ENCODE data around the gene STRADB. TPM values are rescaled to one million over a fixed set of nuclear protein-coding genes. Genes with fewer than 3 reads are reported as not detected.
"Not testable (repeated sequence)": the region's sequence is repeated elsewhere in the genome, so short reads cannot be mapped to it uniquely, and the experiment has no call there.

The STRADB gene
- total RNA-seq, 1 donor: 57.6 TPM

DNA sequence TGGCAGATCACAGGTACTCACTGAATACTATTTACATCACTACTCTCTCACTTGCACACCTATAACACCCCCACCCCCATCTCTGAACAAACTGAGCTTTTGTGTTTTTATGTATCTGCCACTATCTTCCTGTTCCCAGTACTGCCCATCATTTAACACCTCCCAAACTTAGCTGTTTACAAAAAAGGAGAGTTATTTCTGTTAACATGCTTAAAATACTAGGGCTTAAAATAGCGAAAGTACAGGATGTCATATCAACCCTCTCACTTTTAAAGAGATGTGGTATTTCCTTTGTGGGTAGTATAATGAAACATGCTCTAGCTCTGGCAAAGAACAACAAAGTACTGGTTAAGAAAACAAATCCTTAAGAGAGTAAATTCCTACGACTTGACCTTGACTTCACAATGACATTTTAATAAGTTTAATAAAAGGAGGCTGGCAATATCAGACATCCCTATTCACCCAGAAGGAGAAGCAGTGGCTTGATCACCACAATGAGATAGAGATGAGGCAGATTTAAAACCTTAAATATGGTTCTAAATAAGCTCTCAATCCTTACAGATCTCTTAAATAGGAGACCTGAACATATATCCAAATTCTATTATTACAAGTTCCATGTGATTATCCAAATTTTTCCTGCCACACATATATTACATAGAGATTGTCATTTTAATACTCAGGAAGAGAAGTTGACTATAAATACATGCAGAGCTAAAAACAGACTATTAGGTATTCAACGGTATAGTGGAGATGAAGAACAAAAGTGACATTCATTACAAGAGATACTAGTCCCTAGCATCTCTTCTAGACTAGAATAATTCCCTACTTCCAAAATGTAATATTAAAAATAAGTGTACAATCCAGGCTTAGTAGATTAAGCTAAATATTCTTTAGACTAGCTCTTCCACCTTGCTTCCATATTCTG is 37.2 kb upstream of the STRADB start:
- TF ChIP-seq CTCF (IDR thresholded peaks at IDR 0.05; ENCODE audit: insufficient read depth, low read length): no peak
- H3K4me3 ChIP-seq (ENCODE audit: low read depth, low read length): no peak overlapping the region
- peak; percentile 63 for DNase-seq (ENCODE audit: low read depth)

- DNase-seq (ENCODE audit: low read depth): no peak
- no peak overlapping the region for H3K4me3 ChIP-seq (ENCODE audit: low read depth, low read length)
- no peak for TF ChIP-seq CTCF (IDR thresholded peaks at IDR 0.05; ENCODE audit: insufficient read depth, low read length)
Observed at GRCh38 chr2:201415149-201415548, 36.4 kb upstream of the STRADB start.

GRCh38 chr2:201419057-201419635 is 32.4 kb upstream of the STRADB start:
- TF ChIP-seq CTCF (IDR thresholded peaks at IDR 0.05; ENCODE audit: insufficient read depth, low read length): no peak
- peak; percentile 28 for DNase-seq (ENCODE audit: low read depth)
- no peak overlapping the region for H3K4me3 ChIP-seq (ENCODE audit: low read depth, low read length)

- no peak for DNase-seq (ENCODE audit: low read depth)
- TF ChIP-seq CTCF (IDR thresholded peaks at IDR 0.05; ENCODE audit: insufficient read depth, low read length): no peak
- no peak overlapping the region for H3K4me3 ChIP-seq (ENCODE audit: low read depth, low read length)
Observed at GRCh38 chr2:201419986-201420385, 31.6 kb upstream of the STRADB start.

GRCh38 chr2:201420442-201421113 is 31.0 kb upstream of the STRADB start:
- DNase-seq (ENCODE audit: low read depth): peak; percentile 49
- no peak overlapping the region for H3K4me3 ChIP-seq (ENCODE audit: low read depth, low read length)
- TF ChIP-seq CTCF (IDR thresholded peaks at IDR 0.05; ENCODE audit: insufficient read depth, low read length): no peak

DNA sequence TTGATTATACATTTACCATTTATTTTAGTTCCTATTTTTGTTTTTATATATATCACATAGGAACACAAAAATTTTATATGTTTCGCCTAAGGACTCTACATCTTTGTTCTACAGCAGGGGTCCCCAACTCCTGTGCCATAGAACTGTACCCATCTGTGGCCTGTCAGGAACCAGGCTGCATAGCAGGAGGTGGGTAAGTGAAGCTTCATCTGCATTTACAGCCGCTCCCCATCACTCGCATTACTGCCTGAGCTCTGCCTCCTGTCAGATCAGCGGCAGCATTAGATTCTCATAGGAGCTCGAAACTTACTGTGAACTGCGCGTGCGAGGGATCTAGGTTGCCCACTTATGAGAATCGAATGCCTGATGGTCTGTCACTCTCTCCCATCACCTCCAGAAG is 25.6 kb upstream of the STRADB start:
- DNase-seq (ENCODE audit: low read depth): no peak
- TF ChIP-seq CTCF (IDR thresholded peaks at IDR 0.05; ENCODE audit: insufficient read depth, low read length): no peak
- H3K4me3 ChIP-seq (ENCODE audit: low read depth, low read length): no peak overlapping the region

- H3K4me3 ChIP-seq (ENCODE audit: low read depth, low read length); DNase-seq (ENCODE audit: low read depth): not testable (repeated sequence)
Observed at GRCh38 chr2:201428366-201428765, 23.2 kb upstream of the STRADB start.

DNA sequence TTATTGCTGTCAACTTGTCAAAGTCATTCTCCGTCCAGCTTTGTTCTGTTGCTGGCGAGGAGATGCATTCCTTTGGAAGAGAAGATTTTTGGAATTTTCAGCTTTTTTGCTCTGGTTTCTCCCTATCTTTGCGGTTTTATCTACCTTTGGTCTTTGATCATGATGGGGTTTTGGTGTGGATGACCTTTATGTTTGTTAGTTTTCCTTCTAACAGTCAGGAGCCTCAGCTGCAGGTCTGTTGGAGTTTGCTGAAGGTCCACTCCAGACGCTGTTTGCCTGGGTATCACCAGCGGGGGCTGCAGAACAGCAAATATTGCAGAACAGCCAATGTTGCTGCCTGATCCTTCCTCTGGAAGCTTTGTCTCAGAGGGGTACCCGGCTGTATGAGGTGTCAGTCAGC is 21.7 kb upstream of the STRADB start:
- not testable (repeated sequence) for DNase-seq (ENCODE audit: low read depth); H3K4me3 ChIP-seq (ENCODE audit: low read depth, low read length)

DNA sequence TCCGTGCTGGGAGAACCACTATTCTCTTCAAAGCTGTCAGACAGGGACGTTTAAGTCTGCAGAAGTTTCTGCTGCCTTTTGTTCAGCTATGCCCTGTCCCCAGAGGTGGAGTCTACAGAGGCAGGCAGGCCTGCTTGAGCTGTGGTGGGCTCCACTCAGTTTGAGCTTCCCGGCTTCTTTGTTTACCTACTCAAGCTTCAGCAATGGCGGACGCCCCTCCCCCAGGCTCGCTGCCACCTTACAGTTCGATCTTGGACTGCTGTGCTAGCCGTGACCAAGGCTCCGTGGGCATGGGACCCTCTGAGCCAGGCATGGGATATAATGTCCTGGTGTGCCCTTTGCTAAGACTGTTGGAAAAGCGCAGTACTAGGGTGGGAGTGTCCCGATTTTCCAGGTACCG is 21.2 kb upstream of the STRADB start:
- H3K4me3 ChIP-seq (ENCODE audit: low read depth, low read length); DNase-seq (ENCODE audit: low read depth): not testable (repeated sequence)

Data from fibroblast of the aortic adventitia (primary cell).